Heart left ventricle (tissue), 16 donors: ENCODE data around the gene CDA. TPM values are rescaled to one million over a fixed set of nuclear protein-coding genes. Genes with fewer than 3 reads are reported as not detected.

Experiments
- ATAC-seq, 4 donors: fragments of 200-7000 bp; cut with Tn5 transposase; one replicate each; pipeline ENCODE4 v1.9.1; 2020 to 2022; ENCODE audit warnings: moderate library complexity in 4 of 4, mild to moderate bottlenecking in 3 of 4, moderate number of reproducible peaks in 1 of 4
- DNase-seq, 5 donors: peaks; one replicate each; pipeline ENCODE4 v3.0.0-alpha.2; 2020
- H3K27ac ChIP-seq, 12 donors: fragments of 200-600 bp; sonication (generic) in 4 of 12; one replicate each; pipeline versions ENCODE4 v1.5.0 to v1.8.0; 2016 to 2022; ENCODE audit warnings: mild to moderate bottlenecking in 2 of 12
- H3K27me3 ChIP-seq, 9 donors: fragments of 200-600 bp; sonication (generic) in 2 of 9; one replicate each; pipeline versions ENCODE4 v1.5.1 to v1.8.0; 2016 to 2022; ENCODE audit warnings: mild to moderate bottlenecking in 3 of 9
- H3K36me3 ChIP-seq, 9 donors: fragments of 200-600 bp; sonication (generic) in 2 of 9; one replicate each; pipeline versions ENCODE4 v1.5.0 to v1.8.0; 2018 to 2022; ENCODE audit warnings: mild to moderate bottlenecking in 2 of 9
- H3K4me1 ChIP-seq, 12 donors: fragments of 200-600 bp; sonication (generic) in 4 of 12; one replicate each; pipeline versions ENCODE4 v1.5.0 to v1.8.0; 2016 to 2022; ENCODE audit warnings: mild to moderate bottlenecking in 3 of 12
- H3K4me3 ChIP-seq, 12 donors: fragments of 200-600 bp; sonication (generic) in 4 of 12; one replicate each; pipeline versions ENCODE4 v1.5.0 to v1.8.0; 2017 to 2022; ENCODE audit warnings: mild to moderate bottlenecking in 9 of 12, moderate library complexity in 4 of 12
- H3K9me3 ChIP-seq, 12 donors: fragments of 200-600 bp; sonication (generic) in 4 of 12; one replicate each; pipeline versions ENCODE4 v1.5.0 to v1.8.0; 2016 to 2022; ENCODE audit warnings: mild to moderate bottlenecking in 1 of 12
- POLR2A ChIP-seq, 2 donors: fragments of 450-650 bp; IDR thresholded peaks; one replicate each; pipeline ENCODE4 v1.6.1; 2017; ENCODE audit warnings: antibody characterized with exemption in 2 of 2, mild to moderate bottlenecking in 2 of 2, moderate library complexity in 2 of 2
- WGBS, 4 donors: extraction: QIAGEN DNeasy Blood & Tissue Kit in 2 of 4; methylation state at CpG; one replicate each; pipeline versions ENCODE4 v1.1.5 to v1.1.7; 2013 to 2018; 5-methylcytosine and 5-hydroxymethylcytosine counted together
- intact Hi-C, 10 donors: fragments of 100-400 bp; cut with DNase I; formaldehyde crosslinking; loops; one replicate each; pipeline versions ENCODE4 v1.11.1 to v1.14.2; 2022
- polyA plus RNA-seq, 2 donors: library from polyadenylated mRNA; stranded (reverse); fragments of 200-250 nt; gene quantifications; one replicate each; pipeline ENCODE4 v1.2.3, GENCODE V29; 2013
- total RNA-seq, 9 donors: library from RNA; depleted of rRNA in 2 of 9; stranded (reverse); fragments of >200 nt in 2 of 9; fragmentation: NEBNext Ultra II Directional in 3 of 9; extraction: Animal tissue kit (Norgen Biotek cat#: 25700) in 3 of 9; gene quantifications; one replicate each; pipeline versions ENCODE4 v1.1.0 to v1.2.4, GENCODE V29; 2016 to 2023
- TF ChIP-seq, protein P1 (sequence below), 12 donors: fragments of 200-600 bp; sonication (generic) in 4 of 12; IDR thresholded peaks; one replicate each; pipeline versions ENCODE4 v1.5.0 to v1.8.0; 2018 to 2022; ENCODE audit warnings: antibody characterized with exemption in 12 of 12, mild to moderate bottlenecking in 5 of 12
- donor health status: ischemic (EF 13 %, LVEDD 7.1; RV severe dilation, severe dysfunction).
- donor health status: healthy with polysubstance abuse.
- donor health status: DM: no; HTN: yes; CAD: no.
- donor health status: DM: no; HTN: no; CAD: no.
- donor health status: ischemic (EF 25% LVEDD 6.9; RV normal size, moderate dysfunction).
- donor health status: ischemic (EF 25% LVEDD 5.7; RV mildly dilated, moderate dysfunction).
- donor health status: healthy.
- donor health status: DM: yes; HTN: yes; CAD: no.
- donor health status: ischemic (EF 35%, LVEDD 5.7; RV mildly dilated, moderate dysfunction).
- donor health status: nonischemic (EF 11% LVEDD 7.7; RV severe dilation, severe dysfunction).
- donor health status: DM: yes; HTN: yes; CAD: no.
- donor health status: PGD.
- donor health status: ischemic (EF 29% LVEDD 5.4; RV normal size, mild dysfunction).
- donor health status: nonischemic (EF 23%, LVEDD 6.1; RV moderate dilation, normal function).

Gene CDA
- total and polyA plus RNA-seq, 11 donors = 0.63 to 7.6 (median 2.9) TPM

DNA sequence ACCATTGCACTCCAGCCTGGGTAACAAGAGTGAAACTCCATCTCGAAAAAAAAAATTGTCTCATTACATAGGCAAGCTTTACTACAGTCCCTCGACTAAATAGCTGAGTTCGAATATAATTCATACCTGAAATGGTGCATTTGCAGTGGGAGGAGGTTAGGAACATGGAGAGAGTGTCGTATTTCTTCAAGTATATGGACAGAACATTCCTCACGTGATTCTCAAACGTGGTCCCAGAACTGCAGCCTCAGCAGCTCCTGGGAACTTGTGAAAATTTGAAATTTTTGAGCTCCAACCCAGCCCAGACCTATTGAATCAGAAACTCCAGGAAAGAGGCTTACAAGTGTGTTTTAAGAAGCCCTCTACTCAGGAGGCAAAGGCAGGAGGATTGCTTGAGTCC lies 7.2 kb downstream of the CDA start:
- Histone ChIP-seq H3K36me3 (no peaks in the 10 kb centered on the region), H3K27me3 (peaks cover 0 to 11% (median 0%) of the 10 kb centered on the region in 9 donors), H3K4me1 (peaks cover 0 to 29% (median 2%) of the 10 kb centered on the region in 12 donors), H3K27ac (peak overlapping the region in 1 of 12 donors; percentile 87), H3K4me3 (no peak overlapping the region), H3K9me3 (no peaks in the 10 kb centered on the region)
- 61 to 66% (median 65%) methylated on average over 6 of the region's 6 CpGs for WGBS, 4 donors
- no peak for ATAC-seq
- TF ChIP-seq, protein P1, sequence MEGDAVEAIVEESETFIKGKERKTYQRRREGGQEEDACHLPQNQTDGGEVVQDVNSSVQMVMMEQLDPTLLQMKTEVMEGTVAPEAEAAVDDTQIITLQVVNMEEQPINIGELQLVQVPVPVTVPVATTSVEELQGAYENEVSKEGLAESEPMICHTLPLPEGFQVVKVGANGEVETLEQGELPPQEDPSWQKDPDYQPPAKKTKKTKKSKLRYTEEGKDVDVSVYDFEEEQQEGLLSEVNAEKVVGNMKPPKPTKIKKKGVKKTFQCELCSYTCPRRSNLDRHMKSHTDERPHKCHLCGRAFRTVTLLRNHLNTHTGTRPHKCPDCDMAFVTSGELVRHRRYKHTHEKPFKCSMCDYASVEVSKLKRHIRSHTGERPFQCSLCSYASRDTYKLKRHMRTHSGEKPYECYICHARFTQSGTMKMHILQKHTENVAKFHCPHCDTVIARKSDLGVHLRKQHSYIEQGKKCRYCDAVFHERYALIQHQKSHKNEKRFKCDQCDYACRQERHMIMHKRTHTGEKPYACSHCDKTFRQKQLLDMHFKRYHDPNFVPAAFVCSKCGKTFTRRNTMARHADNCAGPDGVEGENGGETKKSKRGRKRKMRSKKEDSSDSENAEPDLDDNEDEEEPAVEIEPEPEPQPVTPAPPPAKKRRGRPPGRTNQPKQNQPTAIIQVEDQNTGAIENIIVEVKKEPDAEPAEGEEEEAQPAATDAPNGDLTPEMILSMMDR (IDR thresholded peaks at IDR 0.05) = no peak
- TF ChIP-seq POLR2A (IDR thresholded peaks at IDR 0.05) = no peak
- intact Hi-C loops = no loop called here
- DNase-seq = no peak

DNA sequence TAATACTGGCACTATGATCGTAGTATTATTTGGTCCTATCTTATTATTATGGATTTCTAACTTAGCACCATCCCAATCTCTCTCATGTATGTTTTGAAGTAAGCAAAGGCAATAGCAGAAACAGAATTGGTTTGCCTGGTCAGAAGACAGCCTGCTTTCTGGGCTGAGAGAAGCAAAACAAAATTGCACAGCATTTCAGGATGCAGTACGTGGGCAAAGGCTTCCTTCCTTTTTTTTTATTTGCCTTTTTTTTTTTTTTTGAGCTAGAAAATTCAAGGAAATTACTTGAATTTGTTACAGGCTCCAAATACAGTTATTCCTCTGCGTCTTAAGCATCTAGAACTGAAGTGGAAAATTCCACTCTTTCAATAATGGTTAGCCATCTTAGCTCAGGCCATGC lies 8.8 kb downstream of the CDA start:
- Histone ChIP-seq H3K4me1 (peaks cover 0 to 29% (median 2%) of the 10 kb centered on the region in 12 donors), H3K9me3 (no peaks in the 10 kb centered on the region), H3K4me3 (peak overlapping the region in 1 of 12 donors; percentile 23), H3K27me3 (no peaks in the 10 kb centered on the region), H3K27ac (peak overlapping the region in 8 of 12 donors; percentile 8 to 87 (median 46)), H3K36me3 (no peaks in the 10 kb centered on the region)
- WGBS, 4 donors = 63 to 67% (median 65%) methylated on average over 3 of the region's 3 CpGs
- intact Hi-C loops = no loop called here
- TF ChIP-seq POLR2A (IDR thresholded peaks at IDR 0.05) = no peak
- TF ChIP-seq, protein P1 (IDR thresholded peaks at IDR 0.05) = no peak
- ATAC-seq (peak in 1 of 4 donors; percentile 54), DNase-seq (no peak)

DNA sequence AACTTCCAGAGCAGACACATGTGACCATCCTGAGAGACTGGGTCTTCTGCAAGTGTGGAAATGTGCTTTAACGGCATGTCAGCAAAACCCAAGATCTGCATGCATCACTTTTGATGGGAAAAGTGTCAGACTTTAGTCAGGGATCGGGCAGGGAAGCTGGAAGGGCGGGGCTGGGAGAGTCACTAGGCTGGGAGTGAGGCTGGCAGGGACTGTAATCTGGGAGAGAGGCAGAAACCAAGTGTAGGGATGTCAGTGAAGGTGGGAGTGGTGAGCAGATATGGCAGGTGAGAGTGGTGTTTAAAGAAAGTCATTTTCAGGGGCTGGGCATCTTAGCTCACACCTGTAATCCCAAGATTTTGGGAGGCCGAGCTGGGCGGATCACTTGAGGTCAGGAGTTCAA lies 11.3 kb downstream of the CDA start:
- H3K4me3 ChIP-seq = no peak overlapping the region
- H3K9me3 ChIP-seq = no peaks in the 10 kb centered on the region
- TF ChIP-seq, protein P1 (IDR thresholded peaks at IDR 0.05) = no peak
- no peak for TF ChIP-seq POLR2A (IDR thresholded peaks at IDR 0.05)
- 83 to 93% (median 84%) methylated on average over 5 of the region's 5 CpGs for WGBS, 4 donors
- intact Hi-C loops = no loop called here
- DNase-seq = no peak
- H3K4me1 ChIP-seq = peaks cover 0 to 41% (median 2%) of the 10 kb centered on the region in 12 donors
- no peak overlapping the region for H3K27ac ChIP-seq
- H3K36me3 ChIP-seq = no peaks in the 10 kb centered on the region
- no peak for ATAC-seq
- H3K27me3 ChIP-seq = no peaks in the 10 kb centered on the region

DNA sequence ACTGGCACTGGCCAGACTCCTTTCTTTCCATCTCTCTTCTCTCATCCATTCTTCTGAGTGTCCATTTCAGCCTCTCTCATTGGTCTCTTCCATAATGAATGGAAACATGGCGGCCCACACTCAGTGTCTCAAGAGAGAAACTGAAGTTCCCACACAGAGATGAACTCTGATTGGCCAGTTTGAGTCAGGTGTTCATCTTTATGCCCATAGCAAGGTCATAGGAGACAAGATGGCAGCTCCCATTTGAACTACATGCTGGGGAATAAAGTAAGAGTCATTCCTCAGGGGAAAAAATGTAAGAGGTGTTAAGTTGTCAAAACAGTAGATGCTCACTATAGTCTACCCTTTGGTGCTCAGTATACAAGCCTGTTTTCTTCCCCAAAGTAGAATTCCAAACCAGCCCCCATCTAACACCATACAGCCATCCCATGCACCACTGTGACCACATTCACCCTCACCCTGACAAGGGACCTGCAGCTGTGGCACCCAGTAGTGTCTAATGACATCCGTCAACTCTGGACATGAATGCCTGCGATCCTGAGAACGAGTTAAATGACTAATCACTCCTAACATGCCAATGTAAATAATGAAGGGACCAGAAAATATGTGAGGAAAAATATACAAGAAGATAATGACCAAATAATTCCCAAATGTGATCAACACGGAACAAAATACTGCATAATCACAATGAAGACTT lies 12.4 kb downstream of the CDA start:
- intact Hi-C loops = no loop called here
- Histone ChIP-seq H3K9me3 (no peaks in the 10 kb centered on the region), H3K4me1 (peaks cover 0 to 35% (median 2%) of the 10 kb centered on the region in 12 donors), H3K36me3 (no peaks in the 10 kb centered on the region), H3K4me3 (no peak overlapping the region), H3K27me3 (no peaks in the 10 kb centered on the region), H3K27ac (no peak overlapping the region)
- WGBS, 4 donors = 49 to 70% (median 61%) methylated on average over 5 of the region's 5 CpGs
- ATAC-seq (no peak), DNase-seq (no peak)
- TF ChIP-seq, protein P1 (IDR thresholded peaks at IDR 0.05) = no peak
- no peak for TF ChIP-seq POLR2A (IDR thresholded peaks at IDR 0.05)
